Measurements from ENCODE around the gene MGST3. TPM values are rescaled to one million over a fixed set of nuclear protein-coding genes. Genes with fewer than 3 reads are reported as not detected.
"Not testable (repeated sequence)": the region's sequence is repeated elsewhere in the genome, so short reads cannot be mapped to it uniquely, and the experiment has no call there.

Gene MGST3
- total RNA-seq, 1 donor from 2014 or later = 628 TPM

GRCh38 chr1:165623624-165624023 is 7.4 kb upstream of the MGST3 start:
- intact Hi-C loops (cut with DNase I) = no loop called here
- ATAC-seq (no peak), DNase-seq (ENCODE audit: missing footprints) (no peak)

DNA sequence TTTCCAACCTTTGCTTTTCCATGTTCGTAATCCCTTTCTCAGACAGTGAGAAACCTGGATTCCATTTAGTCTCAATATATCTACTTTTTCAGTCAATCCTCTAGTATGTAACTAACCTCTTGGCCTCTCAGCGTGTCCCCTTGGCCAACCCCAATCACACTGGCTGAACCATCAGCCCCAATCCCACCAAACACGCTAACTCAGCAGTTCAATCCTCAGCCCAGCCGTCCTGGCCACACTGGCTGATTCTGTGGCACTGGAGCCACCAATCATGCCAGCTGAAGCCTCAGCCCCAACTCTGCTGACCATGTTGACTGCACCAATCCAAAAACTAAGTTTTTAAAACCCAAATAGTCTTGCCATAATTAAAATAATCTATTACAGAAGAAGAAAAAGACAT is 6.6 kb upstream of the MGST3 start:
- intact Hi-C loops (cut with DNase I) = no loop called here
- DNase-seq (ENCODE audit: missing footprints) = no peak
- ATAC-seq = no peak

GRCh38 chr1:165628147-165628822 is 2.7 kb upstream of the MGST3 start:
- no peak for ATAC-seq
- no peak for DNase-seq (ENCODE audit: missing footprints)
- intact Hi-C loops (cut with DNase I) = no loop called here

- DNase-seq (ENCODE audit: missing footprints) = no peak
- intact Hi-C loops (cut with DNase I) = no loop called here
- ATAC-seq = no peak
Observed at GRCh38 chr1:165629151-165629550, 1.9 kb upstream of the MGST3 start.

- no peak for ATAC-seq
- intact Hi-C loops (cut with DNase I) = loop anchor here (2.0 to 5.0 kb wide), 3 partner anchors 27 to 137 kb away; partner anchors contain the start of genes ALDH9A1 and TMCO1
- no peak for DNase-seq (ENCODE audit: missing footprints)
Observed at GRCh38 chr1:165629848-165630628, 996 bp upstream of the MGST3 start.

DNA sequence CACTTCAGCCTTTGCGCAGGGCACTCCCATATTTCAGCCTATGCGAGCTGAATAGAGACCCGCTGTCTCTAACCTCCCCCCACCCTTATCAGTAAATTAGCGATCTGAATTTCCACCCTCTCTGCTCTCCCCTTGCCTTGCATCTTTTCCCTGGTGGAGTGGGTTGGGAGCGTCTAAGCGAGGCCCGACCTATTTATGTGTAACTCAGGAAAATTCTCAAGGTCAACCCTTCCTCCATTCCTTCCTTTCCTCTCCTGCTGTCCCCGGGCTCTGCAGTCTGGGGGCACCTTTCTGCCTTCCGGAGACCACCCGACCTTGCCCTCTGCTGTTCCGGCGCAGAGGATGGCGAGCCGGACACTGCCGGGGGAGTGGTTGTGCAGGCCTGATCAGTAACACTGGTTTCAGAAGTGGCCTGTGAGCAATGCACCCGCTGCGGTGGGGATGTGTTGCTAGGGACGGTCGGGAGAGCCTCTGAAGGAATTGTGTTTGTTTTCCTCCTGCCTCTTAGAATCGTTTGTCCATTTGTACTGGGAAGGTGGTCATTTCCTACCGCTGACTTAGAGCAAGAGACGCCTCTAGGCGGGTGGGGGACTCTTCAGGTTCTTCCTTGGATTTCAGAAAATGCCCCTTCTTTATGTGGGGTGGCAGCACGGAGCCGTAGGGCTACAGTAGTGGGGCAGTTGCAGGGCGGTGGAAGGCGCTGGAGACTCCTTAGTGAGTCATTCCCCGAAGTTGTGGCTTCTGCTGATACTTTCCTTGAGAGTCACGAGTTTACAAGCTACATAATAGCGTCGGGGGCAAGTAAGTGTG is 513 bp downstream of the MGST3 start:
- intact Hi-C loops (cut with DNase I) = loop anchor here (2.0 to 5.0 kb wide), 3 partner anchors 29 to 136 kb away; partner anchors contain the start of genes ALDH9A1 and TMCO1
- ATAC-seq = peak; percentile 27
- DNase-seq (ENCODE audit: missing footprints) = peak; percentile 77

DNA sequence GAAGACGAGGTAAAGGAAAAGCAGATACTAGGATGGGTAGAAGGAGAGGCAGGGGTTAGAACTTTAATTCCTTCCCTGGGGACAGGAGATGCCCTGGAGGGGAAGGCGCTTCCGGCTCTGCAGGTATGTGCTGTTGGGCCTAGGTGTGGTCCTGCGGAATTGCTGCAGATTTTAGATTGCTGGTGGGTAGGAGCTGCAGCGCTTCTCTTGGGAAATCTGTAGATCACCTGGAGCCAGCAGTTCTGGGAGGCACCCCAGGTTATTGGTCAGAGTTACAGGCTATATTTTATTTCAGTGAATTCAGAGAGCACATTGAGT is 1.1 kb downstream of the MGST3 start:
- intact Hi-C loops (cut with DNase I) = loop anchor here (5.0 kb wide), 1 partner anchor 135 kb away; the partner anchor contains the start of gene TMCO1
- DNase-seq (ENCODE audit: missing footprints) (no peak), ATAC-seq (no peak)

DNA sequence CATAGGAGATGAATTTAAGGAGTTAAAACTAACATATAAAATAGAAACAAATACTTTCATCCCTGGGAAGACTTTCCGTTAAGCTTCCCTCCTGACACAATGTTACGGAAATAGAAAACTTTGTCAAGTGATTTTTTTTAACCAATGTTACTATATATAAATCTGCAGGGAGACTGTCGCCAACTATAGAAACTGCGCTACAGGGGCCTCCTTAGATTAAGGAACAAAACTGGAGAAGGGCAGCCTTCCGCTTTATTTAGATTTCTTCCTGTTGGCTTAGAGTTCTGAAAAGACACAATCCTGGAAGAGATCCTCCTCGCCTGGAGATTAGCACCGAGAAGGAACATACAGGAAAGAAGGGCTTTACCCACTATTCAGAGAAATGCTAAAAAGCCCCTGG is 1.5 kb downstream of the MGST3 start:
- intact Hi-C loops (cut with DNase I) = loop anchor here (5.0 kb wide), 1 partner anchor 135 kb away; the partner anchor contains the start of gene TMCO1
- DNase-seq (ENCODE audit: missing footprints) (no peak), ATAC-seq (no peak)

GRCh38 chr1:165633614-165634013 is 2.6 kb downstream of the MGST3 start:
- intact Hi-C loops (cut with DNase I) = loop anchor here (5.0 kb wide), 1 partner anchor 134 kb away; the partner anchor contains the start of gene TMCO1
- ATAC-seq = no peak
- DNase-seq (ENCODE audit: missing footprints) = no peak

DNA sequence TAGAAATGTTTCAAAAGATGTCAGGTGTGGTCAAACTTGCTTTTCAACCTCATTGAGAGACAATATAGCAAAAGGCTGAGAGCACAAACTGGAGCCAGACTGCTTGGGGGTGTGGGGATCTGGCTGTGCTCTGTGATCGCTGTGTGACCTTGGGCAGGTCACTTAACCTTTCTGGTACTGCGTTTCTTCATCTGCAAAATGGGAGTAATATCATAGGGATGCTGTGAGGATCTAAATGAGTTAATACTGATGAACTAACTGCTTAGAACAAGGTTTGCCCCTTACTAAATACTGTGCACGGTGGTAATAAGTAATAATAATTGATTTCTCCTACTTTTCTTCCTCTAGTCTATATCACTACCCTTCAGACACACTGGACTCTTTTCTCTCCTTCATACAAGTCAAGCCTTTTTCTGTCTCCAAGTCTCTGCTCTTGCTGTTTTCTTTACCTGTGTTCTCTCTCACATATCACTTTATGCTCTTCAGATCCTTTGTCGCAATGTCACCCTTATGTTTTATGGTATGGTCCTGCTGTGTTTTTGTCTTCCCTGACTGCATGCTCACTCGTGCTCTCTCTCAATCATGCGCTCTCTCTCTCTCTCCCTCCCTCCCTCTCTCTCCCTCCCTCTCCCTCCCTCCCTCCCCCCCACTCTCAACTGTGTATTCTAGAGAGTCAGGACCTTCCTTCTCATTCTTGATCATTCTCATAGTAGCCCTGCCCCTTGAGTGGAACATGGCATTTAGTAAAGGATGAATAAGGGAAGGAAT is 3.3 kb downstream of the MGST3 start:
- intact Hi-C loops (cut with DNase I) = loop anchor here (5.0 kb wide), 1 partner anchor 133 kb away; the partner anchor contains the start of gene TMCO1
- DNase-seq (ENCODE audit: missing footprints) = no peak
- no peak for ATAC-seq

- DNase-seq (ENCODE audit: missing footprints) (no peak), ATAC-seq (no peak)
- intact Hi-C loops (cut with DNase I) = no loop called here
Observed at GRCh38 chr1:165635329-165635728, 4.3 kb downstream of the MGST3 start.

DNA sequence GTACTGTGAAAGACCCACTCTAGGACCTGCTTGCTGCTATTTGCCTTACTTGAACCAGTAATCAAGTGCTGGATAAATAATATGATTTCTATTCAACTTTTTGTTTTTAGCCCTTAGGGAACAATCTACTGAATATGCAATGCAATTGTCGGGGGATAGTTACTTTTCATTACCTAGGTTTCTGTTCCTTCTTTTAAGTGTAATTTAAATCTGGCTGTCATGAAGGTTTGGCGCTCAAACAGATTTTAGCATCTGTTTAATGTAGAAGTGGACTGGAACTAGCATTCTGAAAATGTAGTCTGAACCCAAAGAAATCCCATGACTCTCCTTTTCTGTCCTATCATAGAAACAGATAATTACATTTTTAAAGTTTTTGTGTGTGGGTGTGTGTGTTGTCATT is 4.8 kb downstream of the MGST3 start:
- intact Hi-C loops (cut with DNase I) = no loop called here
- ATAC-seq = no peak
- no peak for DNase-seq (ENCODE audit: missing footprints)

GRCh38 chr1:165637427-165637826 is 6.4 kb downstream of the MGST3 start:
- intact Hi-C loops (cut with DNase I) = no loop called here
- ATAC-seq = peak; percentile 42
- no peak for DNase-seq (ENCODE audit: missing footprints)

GRCh38 chr1:165638211-165638610 is 7.2 kb downstream of the MGST3 start:
- ATAC-seq; DNase-seq (ENCODE audit: missing footprints); intact Hi-C loops (cut with DNase I): not testable (repeated sequence)

GRCh38 chr1:165639821-165640623 is 9.0 kb downstream of the MGST3 start:
- no peak for ATAC-seq
- intact Hi-C loops (cut with DNase I) = no loop called here
- DNase-seq (ENCODE audit: missing footprints) = no peak

DNA sequence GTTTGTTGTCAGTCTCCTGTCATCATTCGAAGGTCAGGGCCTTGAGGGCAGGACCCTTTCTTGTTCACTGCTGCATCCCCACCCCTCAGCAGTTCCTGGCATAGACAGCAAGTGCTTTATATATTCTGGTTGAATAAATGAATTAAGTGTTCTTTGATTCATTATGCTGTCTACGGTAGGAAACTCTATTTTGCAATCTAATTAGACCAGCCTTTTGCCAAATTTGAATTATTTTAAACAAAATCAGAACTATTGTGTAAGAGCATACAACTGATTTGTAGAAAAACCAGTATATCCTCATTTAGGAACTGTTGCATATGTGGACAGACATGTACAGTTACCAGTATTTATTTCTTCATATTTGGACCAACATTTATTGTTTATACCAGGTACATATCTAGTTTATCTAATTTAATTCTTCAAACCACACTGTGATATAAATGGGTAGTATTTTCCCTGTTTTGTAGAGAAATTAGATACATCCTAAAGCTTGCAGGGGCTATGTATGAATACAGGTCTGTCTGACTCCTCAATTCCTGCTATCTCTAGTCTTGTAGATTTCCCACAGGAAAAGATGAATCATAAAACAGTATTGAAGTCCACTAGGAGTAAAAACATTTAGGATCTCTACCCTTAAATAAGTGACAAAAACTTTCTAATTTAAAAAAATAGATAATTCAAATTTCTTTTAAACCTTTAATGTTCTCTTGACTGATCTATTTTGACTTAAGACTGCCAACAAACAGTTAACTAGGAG is 10.4 kb downstream of the MGST3 start:
- intact Hi-C loops (cut with DNase I) = no loop called here
- no peak for DNase-seq (ENCODE audit: missing footprints)
- ATAC-seq = no peak

DNA sequence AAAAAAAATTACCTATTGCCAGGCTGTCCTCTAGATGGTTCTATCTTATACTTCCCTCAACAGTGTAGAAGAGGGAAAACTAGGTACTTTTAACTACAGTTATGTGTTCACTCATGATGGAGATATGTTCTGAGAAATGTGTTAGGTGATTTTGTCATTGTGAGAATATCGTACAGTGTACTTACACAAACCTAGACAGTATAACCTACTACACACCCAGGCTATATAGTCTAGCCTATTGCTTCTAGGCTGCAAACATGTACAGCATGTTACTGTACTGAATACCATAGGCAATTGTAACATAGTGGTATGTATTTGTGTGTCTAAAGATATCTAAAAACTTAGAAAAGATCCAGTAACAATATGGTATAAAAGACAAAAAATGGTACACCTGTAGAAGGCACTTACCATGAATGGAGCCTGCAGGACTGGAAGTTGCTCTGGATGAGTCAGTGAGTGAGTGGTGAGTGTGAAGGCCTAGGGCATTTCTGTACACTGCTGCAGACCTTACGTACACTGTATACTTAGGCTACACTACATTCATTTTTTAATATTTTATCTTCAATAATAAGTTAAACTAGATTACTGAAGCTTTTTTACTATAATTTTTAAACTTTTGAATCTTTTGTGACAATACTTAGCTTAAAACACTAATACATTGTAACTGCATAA is 13.2 kb downstream of the MGST3 start:
- no peak for DNase-seq (ENCODE audit: missing footprints)
- intact Hi-C loops (cut with DNase I) = no loop called here
- ATAC-seq = no peak
